Measurements from ENCODE around the gene IQCM.
A peak's percentile ranks its signal among the peaks of the same experiment; 100 is the strongest.

IQCM gene

GRCh38 chr4:149766135-149766534 is 49.5 kb downstream of the IQCM start:
- peak; percentile 74 for DNase-seq

DNA sequence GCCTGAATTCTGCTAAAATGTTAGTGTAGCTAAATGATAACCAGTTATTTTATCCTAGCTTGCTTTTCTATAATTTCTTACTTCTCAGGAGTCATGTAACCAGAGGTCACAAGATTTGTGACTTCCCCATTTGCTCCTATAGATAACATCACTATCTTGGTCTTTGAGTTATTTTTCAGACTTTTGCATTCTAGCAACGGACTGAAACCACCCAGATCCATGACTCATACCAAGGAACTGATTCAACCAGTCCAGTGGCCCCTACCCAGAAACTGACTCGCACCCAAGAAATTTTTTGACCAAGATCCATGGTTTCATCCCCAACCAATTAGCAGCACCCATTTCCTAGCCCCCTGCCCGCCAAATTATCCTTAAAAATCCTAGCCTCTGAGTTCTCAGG is 50.0 kb downstream of the IQCM start:
- DNase-seq, result peak; percentile 28

DNA sequence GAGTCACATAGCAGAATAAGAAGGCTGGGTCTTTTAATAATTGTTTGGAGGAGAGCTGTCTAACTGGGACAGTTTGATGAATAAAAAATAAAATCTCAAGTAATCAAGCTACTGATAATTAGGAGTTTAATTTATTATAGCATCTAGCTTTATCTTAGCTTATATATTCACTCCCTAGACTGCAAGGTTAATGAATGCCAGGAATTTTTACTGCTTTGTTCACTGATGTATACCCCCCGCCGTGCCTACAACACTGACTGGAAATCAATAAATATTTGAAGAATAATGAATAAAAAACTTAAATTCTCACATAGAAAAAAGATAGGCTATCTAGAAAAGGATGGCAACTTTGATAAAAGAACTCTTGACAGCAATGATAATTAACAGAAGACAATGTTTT is 59.7 kb downstream of the IQCM start:
- no peak for DNase-seq

- DNase-seq, result no peak
Measured at GRCh38 chr4:149754526-149754925, 61.1 kb downstream of the IQCM start.

- no peak for DNase-seq
Measured at GRCh38 chr4:149752729-149753128, 62.9 kb downstream of the IQCM start.

DNA sequence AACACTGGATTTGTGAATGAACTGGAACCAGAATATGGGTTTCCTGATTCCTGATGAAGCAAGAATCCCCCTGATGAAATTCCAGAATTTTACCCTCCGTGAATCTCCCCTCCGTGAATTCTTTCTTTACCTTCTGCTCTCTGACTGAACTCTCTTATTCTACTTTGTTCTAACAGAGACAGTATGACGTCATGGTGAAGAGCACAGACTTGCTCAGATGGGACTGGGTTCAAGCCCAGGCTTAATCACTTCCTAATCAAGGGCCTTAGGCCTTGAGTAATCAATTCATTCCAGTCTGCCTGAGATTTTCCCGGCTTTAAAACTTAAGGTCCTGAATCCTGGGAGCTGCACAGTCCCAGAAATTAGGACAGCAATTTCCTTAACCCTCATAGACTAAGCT is 64.5 kb downstream of the IQCM start:
- DNase-seq, result no peak

DNA sequence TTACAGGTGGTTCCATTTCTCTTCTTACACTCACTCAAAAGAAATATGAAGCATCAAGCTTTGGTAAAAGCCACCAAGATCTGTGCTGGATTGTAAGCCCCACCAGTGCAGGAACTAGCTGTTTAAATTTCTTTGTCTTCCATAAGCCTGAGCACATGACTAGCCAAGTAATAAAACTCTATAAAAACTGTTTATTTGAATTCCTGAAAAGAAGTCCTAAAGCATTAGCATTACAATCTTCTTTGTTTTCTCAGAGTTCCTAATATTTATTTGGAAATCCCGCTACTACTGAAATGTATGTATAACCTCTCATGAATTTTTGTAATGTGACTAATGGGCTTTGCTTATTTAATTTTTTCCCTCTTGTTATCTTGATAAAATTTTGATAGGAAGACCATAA is 65.9 kb downstream of the IQCM start:
- no peak for DNase-seq

- no peak for DNase-seq
Measured at GRCh38 chr4:149747646-149748045, 68.0 kb downstream of the IQCM start.

GRCh38 chr4:149746276-149746675 is 69.4 kb downstream of the IQCM start:
- no peak for DNase-seq

DNA sequence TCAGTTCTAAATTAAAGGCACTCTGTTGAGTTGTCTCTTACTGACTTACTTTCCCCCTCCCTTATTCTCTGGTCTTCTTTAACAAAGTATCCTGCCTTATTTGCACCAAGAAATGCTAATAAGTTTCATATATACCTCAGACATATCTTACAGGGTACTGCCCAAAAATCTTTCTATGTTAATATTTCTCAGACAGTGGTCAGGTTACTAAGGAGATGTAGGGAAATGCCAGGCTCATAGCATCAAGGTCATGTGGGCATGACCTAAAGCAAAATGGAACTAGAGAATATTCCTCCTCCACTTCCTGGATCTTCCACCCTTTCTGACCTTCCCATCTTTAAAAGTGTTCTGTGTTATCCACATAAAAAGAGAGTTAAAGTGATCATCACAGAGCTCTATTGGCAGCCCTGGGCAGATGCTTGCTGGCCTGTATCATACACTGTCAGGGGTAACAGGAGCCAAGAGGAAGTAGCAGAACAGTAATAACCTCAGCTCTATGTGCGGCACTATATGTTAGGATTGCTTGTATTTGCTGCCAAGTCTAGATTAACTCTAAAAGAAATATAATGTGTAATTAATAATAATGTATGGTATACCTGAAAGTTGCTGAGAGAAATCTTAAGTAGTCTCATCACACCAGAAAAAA is 74.3 kb downstream of the IQCM start:
- DNase-seq, result no peak

DNA sequence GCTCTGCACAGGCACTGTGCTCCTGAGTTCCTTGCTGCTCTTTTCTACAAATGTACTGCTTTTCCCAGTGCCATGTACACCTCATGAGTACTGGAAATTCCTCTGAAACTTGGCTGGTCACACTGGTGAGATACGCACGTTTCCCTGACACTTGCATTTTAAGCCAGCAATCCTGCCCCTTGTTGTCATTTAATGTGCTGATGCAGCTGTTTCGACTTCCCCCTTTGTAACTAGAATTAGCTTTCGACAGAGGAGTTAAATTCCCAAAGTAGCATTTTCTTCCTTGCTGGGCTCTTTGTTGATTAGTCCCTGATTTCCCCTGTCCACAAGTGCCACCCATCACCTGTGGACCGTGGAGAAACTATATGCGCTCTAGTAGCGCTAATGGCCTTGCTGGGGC is 77.5 kb downstream of the IQCM start:
- no peak for DNase-seq

GRCh38 chr4:149735796-149736195 is 79.8 kb downstream of the IQCM start:
- DNase-seq, result no peak

DNA sequence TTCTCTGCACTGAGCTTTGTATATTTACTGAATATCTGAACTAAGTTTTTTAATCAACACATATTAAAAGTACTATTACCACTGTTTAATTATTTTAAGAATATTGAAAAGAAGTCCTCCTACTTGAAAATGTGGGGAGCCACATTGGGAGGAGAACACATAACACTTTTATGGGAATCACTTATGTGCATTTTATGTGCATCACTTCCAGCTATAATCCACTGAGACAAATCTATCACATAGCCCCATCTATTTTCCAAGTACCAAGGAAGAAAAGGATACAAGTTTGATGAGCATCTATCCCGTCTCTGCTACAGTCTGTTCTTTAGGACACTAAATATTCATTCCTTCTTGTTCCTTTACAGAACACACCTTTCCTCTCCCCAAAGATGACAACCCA is 87.2 kb downstream of the IQCM start:
- DNase-seq, result no peak

DNA sequence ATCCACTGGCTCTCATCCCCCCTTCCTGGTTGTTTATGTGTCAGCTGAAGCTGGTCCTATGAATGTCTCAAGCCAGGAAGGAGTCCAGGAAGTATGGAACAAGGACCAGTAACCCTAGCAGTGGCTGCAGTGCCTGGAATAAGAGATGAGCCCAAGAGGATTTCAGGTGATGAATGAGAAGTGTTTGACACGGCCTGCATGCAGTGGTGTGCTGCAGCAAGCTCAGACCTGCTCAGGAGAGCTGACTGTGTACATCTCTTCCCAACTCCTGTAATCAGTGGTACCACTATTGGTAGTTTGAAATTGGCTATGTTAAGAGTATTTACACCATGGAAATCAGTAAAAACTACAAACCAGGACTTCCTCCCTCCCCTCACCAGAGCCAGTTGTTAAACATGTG is 88.0 kb downstream of the IQCM start:
- DNase-seq, result no peak

GRCh38 chr4:149723065-149723464 is 92.6 kb downstream of the IQCM start:
- DNase-seq, result no peak

DNA sequence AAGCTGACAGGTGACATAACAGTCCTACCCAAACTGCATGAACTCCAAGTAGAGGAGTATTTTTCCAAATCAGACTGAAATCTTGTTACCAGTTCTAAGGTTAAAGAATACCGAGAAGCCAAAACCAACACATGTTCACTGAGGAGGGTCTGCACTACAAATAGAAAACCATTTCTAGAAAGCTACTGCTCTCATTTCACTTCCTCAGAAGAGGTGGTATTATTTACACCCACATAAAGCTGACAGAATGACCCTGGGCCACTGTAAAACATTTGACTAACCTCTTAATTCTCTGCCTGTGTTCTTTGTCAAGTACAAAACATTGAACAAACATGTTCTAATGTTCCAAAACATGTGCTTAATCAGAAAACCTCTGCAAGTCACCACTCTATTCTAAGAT is 95.8 kb downstream of the IQCM start:
- DNase-seq, result no peak

DNA sequence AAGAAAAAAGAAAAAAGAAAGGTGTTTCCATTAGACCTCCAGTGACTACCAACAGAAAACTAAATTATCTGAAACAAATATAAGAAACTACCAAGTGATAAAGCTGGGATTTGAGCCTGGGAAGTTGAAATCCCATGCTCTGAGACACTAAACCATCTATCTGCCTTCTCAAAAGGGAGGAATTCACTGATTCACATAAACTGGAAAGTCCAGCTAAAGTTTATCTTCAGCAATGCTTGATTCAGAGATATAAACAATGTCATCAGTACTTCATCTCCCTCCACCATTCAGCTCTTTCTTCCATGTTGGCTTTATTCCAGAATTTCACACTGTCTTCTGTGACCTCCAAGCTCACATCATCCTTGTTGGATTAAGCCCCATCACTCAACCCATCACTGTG is 96.3 kb downstream of the IQCM start:
- no peak for DNase-seq

DNA sequence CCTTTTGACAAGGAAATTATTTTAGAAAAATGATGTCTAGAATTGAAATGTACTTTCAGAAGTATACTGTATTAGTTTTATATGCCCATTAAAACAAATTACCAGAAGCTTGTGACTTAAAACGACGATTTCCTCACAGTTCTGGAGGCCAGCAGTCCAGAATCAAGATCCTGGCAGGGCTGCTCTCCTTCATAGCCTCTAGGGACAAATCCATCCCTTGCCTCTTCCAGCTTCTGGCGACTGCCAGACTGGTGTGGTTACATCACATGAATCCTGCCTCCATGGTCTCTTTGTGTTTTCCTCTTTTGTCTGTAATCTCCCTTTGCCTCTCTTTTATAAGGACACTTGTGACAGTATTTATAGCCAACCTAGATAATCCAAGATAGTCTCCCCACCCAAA is 97.1 kb downstream of the IQCM start:
- no peak for DNase-seq

DNA sequence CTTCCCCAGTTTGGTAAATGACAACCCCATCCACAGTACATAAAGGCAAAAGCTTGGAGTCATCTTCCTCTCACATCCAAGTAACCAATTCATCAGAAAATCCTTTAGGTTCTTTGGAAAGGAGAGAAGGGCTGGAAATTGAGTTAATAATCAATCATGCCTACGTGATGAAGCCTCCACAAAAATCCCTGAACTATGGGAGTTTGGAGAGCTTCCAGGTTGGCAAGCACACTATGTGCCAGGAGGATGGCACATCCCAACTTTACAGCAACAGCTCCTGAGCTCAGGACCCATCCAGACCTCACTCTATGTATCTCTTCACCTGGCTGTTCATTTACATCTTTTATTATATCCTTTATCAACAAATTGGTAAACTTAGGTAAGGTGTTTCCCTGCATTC is 98.9 kb downstream of the IQCM start:
- DNase-seq, result no peak

- DNase-seq, result no peak
Measured at GRCh38 chr4:149715822-149716585, 99.6 kb downstream of the IQCM start.

GRCh38 chr4:149713031-149713430 is 102.6 kb downstream of the IQCM start:
- DNase-seq, result no peak

GRCh38 chr4:149711593-149712365 is 103.9 kb downstream of the IQCM start:
- no peak for DNase-seq

- no peak for DNase-seq
Measured at GRCh38 chr4:149709640-149710039, 106.0 kb downstream of the IQCM start.

DNA sequence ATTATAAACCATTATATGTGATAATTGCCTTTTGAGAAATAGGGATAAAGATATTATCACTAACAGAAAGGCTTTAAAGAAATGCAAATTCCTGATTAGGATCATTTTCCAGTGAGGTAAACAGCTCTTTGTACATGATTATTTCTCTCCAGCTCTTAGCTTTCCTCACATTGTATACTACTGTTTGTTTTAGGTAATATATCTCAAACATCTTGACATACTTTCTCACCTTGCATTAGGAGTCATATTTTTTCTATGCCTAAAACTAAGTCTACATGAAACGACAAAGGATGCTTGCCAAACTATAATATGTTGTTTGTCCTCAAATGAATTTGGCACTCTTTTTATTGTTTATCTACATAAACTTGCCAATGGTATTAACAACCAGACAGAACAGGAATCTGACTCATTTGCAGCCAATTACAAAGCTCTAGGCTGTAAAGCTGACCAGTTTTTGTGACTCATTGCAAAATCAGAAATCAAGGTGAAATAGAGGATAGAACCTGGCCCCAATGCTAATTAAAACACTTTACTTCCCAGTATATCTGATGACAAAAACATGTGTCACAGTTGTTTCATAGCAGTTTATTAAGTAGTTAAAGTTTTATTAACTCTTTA is 107.0 kb downstream of the IQCM start:
- no peak for DNase-seq
